ENCODE measurements around the gene UNG.
A peak's percentile ranks its signal among the peaks of the same experiment; 100 is the strongest.

Gene UNG

DNA sequence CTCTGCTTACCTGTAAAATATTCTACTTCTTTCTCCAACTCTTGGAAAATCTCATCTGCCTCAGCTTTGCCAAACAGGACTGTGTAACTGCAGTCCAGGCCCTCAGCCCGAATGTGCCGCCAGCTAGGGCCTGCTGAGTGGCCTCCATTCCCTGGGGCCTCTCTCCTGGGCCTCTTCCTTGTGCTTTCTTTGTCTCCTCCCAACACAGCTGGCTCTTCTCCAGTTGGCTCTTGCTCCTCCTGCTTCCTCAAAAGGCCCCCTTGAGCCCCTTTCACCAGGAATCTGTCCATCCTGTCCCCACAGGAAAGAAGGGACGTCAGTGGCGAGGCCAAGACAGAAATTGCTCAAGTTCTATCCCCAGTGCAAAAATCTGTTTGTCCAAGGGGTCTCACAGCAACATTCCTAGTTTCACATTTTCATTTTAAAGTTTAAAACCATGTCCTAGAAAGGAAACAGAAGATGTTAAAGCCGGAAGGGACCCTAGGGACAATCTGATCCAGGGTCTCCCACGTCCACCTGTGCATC is 4.8 kb upstream of the UNG start:
- DNase-seq = no peak

DNA sequence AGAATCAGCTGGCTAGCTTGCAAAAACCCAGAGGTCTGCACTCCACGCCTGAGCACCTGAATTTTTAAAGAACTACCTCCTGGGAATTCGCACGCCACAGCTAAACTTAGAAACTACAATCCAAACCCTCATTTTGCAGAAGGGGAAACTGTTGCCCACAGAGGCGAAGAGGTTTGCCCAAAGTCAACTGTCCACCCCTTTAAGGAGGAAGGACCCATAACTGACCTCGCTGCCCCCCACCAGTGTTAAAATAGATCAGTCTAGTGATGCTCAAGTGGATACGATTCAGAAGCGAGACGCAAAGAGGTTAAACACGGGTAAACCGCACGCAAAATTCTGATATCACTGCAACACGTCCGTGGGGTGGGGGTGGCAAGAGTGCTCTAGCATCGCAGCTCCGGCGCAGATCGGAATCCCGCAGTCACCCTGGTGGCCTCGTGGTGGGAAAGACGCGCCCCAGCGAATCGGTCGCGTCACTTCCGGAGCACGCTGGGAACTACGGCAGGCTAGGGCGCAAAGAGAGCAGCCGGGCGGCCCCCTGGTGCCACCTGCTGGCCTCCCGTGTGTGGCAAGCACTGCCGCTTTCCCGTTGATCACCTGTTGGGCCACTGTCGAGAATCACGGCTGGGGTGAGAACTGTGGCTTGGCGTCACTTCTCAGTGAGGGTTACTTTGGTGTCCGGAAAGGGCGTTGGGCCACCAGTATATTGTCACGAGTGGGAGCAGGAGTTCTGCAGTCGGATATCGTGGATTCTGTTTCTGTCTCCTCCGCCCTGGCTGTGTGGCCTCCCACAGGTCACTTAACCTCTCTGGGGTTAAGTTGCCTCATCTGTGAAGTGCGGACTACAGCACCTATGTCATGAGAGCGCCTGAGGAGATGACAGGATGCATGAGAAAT is 4.1 kb upstream of the UNG start, which contains the start of gene ALKBH2:
ALKBH2 (minus strand) TSS at position 451 of the 897 bp plus-strand sequence. CDS start 686 bp downstream, outside the sequence.
- DNase-seq = peak; percentile 76

DNA sequence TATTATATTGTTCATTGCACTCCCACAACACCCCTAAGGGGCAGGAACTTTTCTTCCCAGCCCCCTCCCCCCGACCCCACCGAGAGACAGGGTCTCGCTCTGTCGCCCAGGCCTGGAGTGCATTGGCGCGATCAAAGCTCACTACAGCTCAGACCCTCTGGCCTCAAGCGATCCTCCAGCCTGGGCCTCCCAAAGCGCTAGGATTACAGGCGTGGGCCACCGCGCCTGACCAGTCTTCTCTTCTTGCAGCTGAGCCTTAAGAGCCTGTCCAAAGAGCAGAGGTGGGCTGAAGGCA is 310 bp upstream of the UNG start:
- DNase-seq = no peak

DNA sequence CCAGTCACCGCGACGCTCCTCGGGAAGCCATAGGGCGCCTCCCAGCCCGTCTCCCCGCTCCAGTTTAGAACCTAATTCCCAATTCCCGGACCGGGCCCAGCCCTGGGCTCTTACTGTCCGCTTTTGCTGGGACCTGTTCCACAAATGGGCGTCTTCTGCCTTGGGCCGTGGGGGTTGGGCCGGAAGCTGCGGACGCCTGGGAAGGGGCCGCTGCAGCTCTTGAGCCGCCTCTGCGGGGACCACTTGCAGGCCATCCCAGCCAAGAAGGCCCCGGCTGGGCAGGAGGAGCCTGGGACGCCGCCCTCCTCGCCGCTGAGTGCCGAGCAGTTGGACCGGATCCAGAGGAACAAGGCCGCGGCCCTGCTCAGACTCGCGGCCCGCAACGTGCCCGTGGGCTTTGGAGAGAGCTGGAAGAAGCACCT is 797 bp downstream of the UNG start:
- DNase-seq = no peak

DNA sequence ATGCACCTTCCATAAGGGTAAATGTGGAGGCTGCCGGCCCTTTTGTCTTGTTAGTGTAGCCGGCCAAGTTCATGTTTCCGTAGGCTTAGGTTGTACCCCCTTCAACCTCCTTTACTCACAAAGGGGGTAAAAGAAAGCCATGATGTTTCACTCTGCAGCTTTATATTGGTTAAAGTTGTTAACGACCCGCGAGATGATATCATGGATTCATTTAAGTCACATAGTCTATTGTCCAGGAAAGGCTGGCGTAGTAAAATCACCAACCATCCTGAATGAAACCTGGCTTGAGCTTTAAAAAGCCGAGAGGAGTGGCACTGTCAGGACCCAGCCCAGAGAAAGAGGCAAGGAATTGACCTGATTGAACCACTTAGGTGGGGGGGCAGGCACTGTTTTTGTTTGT is 1.3 kb downstream of the UNG start:
- DNase-seq = no peak

DNA sequence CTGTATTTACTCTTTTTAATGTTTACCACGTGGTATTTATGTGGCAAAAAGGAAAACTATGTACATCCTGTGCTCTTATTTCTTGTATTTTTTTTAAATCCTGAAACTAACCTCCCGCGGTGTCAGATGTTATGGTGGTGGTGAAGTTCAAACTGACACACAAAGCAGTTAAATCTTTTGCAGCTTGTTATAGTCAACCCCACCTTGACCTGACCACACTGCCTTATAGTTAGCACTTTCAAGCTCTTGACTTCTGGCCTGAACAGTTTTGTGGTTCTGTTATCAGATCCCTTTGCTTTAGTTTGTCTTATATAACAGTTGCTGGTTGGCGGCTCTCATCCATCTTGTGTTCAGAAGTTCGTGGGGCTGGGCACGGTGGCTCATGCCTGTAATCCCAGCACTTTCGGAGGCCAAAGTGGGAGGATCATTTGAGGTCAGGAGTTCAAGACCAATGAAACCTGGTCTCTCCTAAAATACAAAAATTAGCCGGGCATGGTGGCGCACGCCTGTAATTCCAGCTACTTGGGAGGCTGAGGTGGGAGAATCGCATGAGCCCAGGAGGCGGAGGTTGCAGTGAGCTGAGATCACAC is 2.1 kb downstream of the UNG start:
- no peak for DNase-seq

DNA sequence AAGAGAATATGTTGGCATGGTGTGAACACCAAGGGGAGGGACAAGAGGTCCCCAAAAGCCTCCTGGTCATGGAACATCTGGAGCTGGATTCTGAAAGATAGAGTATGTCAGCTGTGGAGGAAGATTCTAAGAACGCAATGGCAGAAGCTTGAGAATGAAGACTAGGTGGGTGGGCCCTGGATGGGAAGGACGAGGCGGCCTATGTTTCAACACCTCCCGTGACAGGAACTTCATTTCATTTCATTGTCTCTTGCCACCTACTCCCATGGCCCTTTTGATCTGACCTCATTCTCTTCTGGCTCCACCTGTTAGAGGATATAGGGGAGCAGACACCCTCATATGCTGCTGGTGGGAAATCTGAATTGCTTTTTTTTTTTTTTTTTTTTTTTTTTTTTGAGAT is 3.3 kb downstream of the UNG start:
- DNase-seq = no peak

DNA sequence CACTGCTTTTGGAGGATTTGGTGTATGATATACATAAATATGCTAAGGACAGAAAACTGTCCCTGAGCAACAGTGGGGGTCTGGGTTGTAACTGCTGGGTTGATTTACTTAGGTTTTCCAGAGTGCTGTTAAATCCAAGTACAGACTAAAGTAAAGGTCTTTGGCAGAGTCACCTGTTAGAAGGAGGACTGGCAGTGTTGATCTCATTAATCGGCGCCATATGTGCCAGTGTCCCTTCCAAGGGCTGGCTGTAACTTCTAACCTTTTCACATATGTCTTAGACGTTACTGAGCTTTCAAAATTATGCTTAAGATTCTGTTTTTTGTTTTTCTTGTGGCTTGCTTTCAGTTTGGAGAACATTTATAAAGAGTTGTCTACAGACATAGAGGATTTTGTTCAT is 5.1 kb downstream of the UNG start:
- DNase-seq = no peak

DNA sequence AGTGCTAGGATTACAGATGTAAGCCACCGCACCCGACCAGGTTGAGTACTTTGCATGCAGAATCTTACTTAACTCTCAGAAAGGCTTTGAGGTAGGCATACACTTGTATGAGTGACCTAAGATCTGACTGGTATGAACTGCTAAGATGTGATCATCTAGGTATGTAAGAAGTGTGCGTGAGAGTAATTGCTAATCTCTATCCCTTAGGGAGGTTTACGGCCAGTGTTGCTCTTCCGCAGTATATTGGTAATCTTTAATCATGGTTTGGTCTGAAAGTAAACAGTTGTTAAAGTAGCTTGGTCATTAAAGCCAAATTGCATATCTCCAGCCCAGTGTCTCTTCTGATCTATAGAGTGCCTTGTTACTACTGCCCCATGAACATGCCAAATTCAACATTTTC is 7.8 kb downstream of the UNG start:
- DNase-seq = no peak

DNA sequence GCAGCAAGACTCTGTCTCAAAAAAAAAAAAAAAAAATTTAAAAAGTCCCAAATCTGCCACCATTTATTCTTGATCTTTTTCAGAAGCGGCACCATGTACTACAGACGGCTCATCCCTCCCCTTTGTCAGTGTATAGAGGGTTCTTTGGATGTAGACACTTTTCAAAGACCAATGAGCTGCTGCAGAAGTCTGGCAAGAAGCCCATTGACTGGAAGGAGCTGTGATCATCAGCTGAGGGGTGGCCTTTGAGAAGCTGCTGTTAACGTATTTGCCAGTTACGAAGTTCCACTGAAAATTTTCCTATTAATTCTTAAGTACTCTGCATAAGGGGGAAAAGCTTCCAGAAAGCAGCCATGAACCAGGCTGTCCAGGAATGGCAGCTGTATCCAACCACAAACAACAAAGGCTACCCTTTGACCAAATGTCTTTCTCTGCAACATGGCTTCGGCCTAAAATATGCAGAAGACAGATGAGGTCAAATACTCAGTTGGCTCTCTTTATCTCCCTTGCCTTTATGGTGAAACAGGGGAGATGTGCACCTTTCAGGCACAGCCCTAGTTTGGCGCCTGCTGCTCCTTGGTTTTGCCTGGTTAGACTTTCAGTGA is 12.5 kb downstream of the UNG start:
- DNase-seq = no peak

DNA sequence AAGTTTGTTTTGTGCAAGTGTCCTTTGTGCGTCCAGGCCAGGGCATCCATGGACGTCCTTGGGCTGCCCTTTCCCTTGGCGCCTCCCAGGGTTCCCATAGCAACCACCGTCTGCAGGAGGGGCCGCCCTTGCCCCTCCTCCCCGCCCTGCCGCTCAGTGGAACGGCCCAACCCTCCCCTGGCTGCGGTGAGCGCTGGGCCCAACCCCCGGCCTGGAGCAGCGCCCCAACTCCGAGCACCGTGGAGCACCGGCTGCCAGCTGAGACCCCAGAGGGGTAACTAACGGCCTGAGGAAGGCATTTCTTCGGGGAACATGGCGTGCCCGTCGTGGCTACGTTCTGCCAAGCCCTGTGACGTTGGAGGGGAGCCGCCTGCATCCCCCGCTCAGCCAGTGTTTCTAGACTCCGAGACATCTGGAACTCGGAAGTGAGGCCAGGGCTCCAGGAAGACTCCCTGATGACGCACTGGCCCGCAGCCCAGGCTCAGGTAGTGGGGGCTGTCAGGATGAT is 13.6 kb downstream of the UNG start:
- no peak for DNase-seq

DNA sequence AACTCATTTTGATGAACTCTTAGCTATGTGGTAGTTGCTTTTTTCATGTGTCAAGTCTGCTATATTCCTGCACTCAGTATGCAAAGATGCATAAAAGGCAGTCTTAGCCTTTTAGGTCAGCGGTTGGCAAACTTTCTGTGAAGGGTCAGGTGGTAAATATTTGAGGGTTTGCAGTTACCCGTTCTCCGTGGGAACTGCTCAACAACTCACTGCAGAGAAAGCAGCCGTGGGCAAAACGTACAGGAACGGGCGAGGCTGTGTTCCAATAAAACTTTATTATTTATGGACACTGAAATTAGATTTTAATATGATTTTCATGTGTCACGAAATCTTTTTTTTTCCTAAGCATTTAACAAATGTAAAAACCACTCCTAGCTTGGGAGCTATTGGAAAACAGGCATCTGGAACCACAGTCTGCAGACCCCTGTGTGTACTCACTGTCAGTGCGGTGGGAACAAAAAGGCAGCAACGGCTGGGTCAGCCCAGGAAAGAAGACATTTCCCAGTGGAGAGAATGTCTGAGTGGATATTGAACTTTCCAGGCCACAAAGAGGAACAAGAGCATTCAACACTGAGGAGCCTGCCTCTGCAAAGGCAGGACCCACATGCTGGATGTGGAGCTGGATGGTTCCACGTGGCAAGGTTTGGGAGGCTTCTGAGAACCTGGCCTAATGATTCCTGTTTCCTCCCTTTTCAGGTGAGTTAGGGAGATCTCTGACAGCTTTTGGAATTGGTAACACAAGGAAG is 15.5 kb downstream of the UNG start:
- no peak for DNase-seq

DNA sequence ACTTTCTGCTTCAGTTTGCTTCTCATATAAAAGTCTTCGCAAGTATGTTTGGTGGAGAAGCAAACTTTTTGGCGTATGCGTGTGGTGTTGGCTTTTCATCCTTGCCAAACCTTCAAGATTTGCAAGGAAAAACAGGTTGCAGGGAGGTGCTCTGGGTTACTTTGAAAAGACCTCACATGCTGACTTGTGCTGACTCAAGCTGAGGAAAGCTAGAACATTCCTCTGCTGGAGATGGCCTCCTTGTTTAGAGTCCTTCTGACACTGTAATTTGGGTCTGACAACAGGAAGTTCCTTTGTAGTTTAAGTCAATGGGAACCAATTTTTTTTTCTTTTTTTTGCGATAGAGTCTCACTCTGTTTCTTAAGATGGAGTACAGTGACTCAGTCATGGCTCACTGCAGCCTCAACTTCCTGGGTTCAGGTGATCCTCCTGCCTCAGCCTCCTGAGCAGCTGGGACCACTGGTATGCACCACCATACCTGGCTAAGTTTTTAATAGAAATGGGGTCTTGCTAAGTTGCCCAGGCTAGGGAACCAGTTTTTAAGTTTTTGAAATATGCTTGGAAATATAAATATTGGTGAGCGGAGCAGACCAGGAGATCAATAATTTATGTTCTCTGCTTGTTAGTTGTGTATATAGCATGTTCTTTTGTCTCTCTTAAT is 16.4 kb downstream of the UNG start:
- no peak for DNase-seq

DNA sequence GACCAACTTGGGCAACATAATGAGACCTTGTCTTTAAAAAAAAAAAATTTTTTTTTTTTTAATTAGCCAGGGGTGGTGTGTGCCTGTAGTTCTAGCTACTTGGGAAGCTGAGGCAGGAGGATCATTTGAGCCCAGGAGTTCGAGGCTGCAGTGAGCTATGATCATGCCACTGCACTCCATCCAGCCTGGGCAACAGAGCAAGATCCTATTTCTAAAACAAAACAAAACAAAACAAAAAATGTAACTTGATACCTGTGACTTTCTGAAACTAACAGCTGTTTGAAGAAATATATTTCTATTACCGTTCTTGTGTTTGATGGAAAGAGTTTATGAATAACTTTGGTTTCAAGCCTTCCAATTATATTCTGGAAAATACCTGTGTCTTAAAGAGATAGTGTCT is 17.2 kb downstream of the UNG start:
- no peak for DNase-seq

DNA sequence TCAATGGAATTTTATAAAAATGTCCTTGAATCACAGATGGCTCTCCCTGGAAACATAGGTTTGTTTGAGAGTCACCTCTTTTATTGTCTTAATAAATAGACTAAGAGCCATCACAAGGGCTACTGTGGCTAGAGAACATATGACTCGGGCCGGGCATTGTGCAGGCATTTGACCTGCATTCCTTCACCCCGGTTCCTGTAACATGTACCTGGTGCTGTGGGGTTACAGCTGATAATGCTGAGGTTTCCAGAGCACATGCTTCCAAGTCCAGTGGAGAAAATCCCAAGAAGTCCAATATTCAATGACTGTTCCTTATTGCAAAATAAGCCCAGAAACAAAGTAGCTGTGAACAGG is 18.0 kb downstream of the UNG start:
- DNase-seq = no peak

DNA sequence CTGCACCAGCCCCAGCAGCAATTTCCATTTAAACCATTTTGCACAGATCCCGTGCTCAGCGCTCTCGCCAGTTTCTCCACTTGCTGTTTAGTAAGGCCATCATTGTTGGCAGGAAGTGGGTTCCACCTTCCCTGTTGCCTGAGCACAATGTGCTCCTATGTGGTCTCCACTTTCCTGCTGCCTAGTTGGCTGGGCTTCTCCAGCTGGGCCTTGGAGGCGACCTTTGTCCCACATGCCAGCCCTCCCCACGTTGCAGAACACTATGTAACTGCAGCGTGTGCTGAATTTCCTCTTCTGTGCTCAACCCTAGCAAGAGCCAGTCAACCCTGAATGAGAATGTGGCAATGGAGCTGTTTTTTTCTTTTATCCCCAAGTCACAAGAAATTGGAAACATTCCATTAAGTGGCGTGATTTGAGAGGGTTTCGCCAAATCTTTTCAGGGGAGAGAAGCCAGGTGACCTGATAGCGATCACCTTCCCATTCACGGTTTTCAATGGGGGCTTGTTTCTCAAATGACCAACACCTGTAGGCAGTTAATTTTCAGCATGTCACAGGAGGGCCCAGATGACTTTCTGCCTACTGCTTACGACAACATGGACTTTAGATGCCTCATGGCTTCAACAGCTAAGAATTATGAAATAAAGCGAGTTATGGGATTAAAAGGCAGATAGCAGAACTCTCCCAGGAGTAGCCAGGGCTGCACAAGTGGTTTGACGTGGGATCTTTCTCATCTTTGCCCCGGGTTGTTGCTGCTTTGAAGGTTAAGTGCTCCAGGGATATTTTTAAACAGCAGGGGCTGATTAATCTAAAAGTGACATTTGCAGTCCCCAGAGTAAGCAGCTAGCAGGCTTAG is 18.6 kb downstream of the UNG start, which contains the start of gene ACACB:
ACACB (plus strand) TSS at position 830 of the 853 bp plus-strand sequence. CDS start 22,819 bp downstream, outside the sequence.
- DNase-seq = no peak

DNA sequence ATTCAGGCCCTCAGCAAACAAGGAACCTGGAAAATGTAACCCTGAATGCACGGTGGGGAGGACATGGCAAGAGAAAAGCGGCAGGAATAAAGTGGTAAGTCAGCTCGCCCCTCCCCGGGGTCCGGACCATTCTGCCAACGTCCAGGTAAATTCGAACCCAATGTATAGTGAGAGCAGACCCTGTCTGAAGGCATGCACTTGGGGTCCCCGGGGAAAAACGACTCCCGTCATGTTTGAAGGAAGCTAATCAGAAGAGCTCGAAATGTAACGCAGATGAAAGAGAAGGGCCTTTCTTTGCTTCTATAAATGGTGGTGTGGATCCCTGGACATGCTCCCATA is 19.2 kb downstream of the UNG start:
- no peak for DNase-seq

DNA sequence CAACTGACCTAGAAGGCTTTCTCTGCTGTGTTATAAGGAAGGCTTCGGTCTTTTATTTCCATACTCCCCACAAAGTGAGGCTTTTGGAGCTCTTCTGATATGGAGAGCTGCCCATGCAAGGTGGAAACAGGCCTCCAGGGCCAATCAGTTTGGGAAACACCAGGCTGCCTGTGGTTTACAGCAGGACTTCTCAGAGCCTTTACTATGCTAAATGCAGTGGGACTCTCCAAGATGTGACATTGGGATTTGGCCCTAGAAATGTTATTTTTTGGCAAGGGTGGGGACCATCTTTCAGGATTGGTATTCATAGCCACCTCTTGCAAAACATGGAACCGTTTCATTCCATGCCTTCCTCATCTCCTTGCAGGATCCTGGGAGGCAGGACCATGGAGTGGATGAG is 22.7 kb downstream of the UNG start:
- DNase-seq = no peak

DNA sequence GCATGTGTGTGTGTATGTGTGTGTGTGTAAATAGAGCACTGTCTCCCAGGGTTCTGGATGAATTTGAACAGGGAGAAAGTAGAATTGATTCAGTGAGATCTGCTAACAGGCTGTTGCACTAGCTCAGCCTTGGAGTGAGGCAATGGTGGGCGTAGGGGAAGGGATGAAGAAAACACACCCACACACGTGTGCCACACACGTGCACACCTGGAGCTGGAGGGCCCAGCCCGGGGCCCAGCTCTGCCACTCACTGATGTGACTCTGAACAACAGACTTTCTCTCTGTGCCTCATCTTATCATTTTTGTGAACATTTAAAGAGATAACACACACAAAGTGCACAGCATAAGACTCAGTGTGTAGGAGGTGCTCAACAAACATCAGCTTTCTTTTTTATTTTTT is 23.2 kb downstream of the UNG start:
- DNase-seq = no peak

DNA sequence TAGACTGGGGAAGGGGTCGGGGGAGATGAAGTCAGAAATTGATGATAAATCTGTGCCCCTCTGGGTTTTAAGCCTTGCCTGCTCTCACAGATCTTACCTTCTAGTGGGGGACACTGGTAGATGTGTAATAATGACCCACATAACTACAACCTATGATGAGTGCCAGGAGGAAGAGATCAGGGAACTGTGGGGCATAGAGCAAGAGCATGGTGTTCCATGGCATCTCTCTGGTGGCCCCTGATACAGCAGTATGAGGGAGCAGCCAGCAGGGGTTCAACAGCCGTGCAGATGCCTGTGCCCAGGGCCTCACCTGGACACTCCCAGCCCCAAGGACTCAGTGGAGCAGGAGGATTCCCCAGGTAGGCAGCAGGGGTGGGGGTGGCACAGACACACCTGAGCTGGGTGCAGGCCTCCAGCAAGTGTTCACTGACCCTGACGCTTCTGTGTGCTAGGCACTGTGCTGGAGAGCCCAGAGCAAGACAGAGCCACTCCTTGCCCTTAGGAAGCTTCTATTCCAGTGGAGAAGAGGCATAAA is 24.0 kb downstream of the UNG start:
- DNase-seq = no peak

DNA sequence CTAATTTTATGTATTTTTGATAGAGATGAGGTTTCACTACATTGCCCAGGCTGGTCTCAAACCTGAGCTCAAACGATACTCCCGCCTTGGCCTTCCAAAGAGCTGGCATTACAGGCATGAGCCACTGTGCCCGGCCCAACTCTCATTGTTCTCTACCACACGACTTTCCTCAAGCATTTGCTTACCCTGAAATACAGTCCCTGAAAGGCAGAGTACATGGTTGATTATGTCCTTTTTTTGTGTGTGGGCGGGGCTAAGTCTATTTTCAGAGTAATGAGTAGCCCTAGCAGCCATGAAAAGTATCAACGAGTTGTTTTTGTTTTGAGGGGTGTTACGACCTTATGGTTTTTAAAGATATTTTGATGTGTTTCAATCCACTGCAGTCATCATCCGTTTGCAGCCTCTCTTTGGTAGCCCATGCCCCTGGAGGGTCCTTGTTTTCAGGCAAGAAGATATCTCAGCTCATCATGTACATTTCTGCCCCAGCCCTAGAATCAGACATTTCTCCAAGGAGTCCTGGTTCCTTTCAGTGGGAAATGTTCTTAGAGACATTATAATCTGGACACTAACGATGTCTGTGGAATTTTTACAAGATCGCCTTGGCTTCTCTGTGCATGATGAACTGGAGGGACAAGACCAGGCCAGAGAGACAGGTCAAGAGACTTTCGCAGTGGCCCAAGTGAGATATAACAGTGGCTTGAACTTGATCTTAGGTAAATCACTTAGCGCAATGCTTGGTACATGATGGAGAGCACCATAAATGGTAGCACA is 27.7 kb downstream of the UNG start:
- DNase-seq = no peak

Measured in NCI-H526 treated with DMSO at 0.1 percent for 48 hours (cell line).